Natural killer cell (primary cell): ENCODE results near the gene KANK4. TPM values are rescaled to one million over a fixed set of nuclear protein-coding genes. Genes with fewer than 3 reads are reported as not detected.

Experiments
- ATAC-seq, 3 donors: fragments of 150-1000 bp in 2 of 3; fragments of 200-7000 bp in 1 of 3; cut with Tn5 transposase; 1 replicate in 1 of 3; 2 replicates in 2 of 3; pipeline ENCODE4 v1.10.0; 2021; ENCODE audit warnings: mild to moderate bottlenecking in 2 of 3, moderate library complexity in 2 of 3
- DNase-seq, 2 donors: peaks; one replicate each; pipeline versions ENCODE4 v3.0.0 to v3.0.0-alpha.2; 2013 to 2021; ENCODE audit warnings: mixed read lengths in 1 of 2
- H3K27ac ChIP-seq: one replicate; pipeline ENCODE4 v1.5.1; 2013; ENCODE audit warnings: mild to moderate bottlenecking, low read length
- H3K27me3 ChIP-seq: one replicate; pipeline ENCODE4 v1.6.1; 2013; ENCODE audit warnings: low read length; ENCODE audit not compliant: control insufficient read depth, insufficient read depth
- H3K36me3 ChIP-seq: one replicate; pipeline ENCODE4 v1.6.1; 2013; ENCODE audit warnings: low read length; ENCODE audit not compliant: control insufficient read depth, insufficient read depth
- H3K4me1 ChIP-seq: one replicate; pipeline ENCODE4 v1.6.1; 2013; ENCODE audit warnings: low read length; ENCODE audit not compliant: control insufficient read depth, insufficient read depth
- H3K4me3 ChIP-seq: one replicate; pipeline ENCODE4 v1.5.1; 2013; ENCODE audit warnings: low read length
- H3K9me3 ChIP-seq: one replicate; pipeline ENCODE4 v1.6.1; 2013; ENCODE audit warnings: low read length; ENCODE audit not compliant: control insufficient read depth, insufficient read depth
- H3K27ac Mint-ChIP-seq, 2 donors: one replicate each; pipeline ENCODE4 v1.8.0; 2022; ENCODE audit warnings: mild to moderate bottlenecking in 2 of 2, mixed read lengths in 2 of 2, moderate library complexity in 1 of 2
- H3K27me3 Mint-ChIP-seq, 2 donors: one replicate each; pipeline ENCODE4 v1.8.0; 2022; ENCODE audit warnings: low read depth in 2 of 2, mixed read lengths in 2 of 2
- H3K36me3 Mint-ChIP-seq: one replicate; pipeline ENCODE4 v1.8.0; 2022; ENCODE audit warnings: mixed read lengths
- H3K4me1 Mint-ChIP-seq, 2 donors: one replicate each; pipeline ENCODE4 v1.8.0; 2022; ENCODE audit warnings: mixed read lengths in 2 of 2
- H3K4me3 Mint-ChIP-seq: one replicate; pipeline ENCODE4 v1.8.0; 2022; ENCODE audit warnings: mild to moderate bottlenecking, moderate library complexity, mixed read lengths
- H3K9me3 Mint-ChIP-seq, 2 donors: one replicate each; pipeline ENCODE4 v1.8.0; 2022; ENCODE audit warnings: mixed read lengths in 2 of 2
- CTCF ChIP-seq: fragments of 200-600 bp; IDR thresholded peaks from one replicate; pipeline ENCODE4 v1.8.0; 2022; ENCODE audit warnings: antibody characterized with exemption
- WGBS: methylation state at CpG from one replicate; pipeline ENCODE4 v1.1.7; 2013; ENCODE audit warnings: missing lambda C conversion rate; ENCODE audit not compliant: insufficient coverage; 5-methylcytosine and 5-hydroxymethylcytosine counted together
- intact Hi-C: fragments of 100-400 bp; cut with micrococcal nuclease; formaldehyde crosslinking; loops from one replicate; pipeline ENCODE4 v1.14.2; 2022
- total RNA-seq, 4 donors: library from RNA; stranded (reverse); fragments of 120-200 nt in 1 of 4; gene quantifications; one replicate each; pipeline versions ENCODE4 v1.2.3 to v1.2.4, GENCODE V29; 2013 to 2022

The KANK4 gene
- total RNA-seq, 3 donors from 2014 or later (not counting 1 experiment from before 2014, with no cell fraction given) = not detected

DNA sequence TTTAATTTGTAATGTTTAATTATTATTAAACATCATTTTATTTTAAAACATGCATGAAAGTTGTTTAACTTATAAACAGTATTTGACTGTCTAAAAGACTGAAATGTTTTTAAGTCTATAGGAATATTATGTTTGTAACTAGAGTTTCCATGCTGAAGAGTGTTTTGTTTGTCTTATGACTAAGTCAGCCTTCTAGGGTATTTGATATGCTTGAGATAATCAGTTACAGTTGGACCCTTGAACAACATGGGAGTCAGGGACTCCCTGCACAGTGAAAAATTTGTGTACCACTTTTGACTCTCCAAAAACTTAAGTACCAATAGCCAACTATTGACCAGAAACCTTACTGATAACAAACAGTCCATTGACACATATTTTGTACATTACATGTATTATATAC is 45.5 kb upstream of the KANK4 start:
- Mint-ChIP-seq H3K4me1 (no peaks in the 10 kb centered on the region), H3K27ac (no peak overlapping the region)
- no peak overlapping the region for H3K4me3 ChIP-seq

GRCh38 chr1:62362926-62363325 is 43.7 kb upstream of the KANK4 start:
- H3K27me3 Mint-ChIP-seq = no peaks in the 10 kb centered on the region
- 89% methylated on average over 3 of the region's 3 CpGs for WGBS
- DNase-seq (no peak), ATAC-seq (no peak)
- no peaks in the 10 kb centered on the region for H3K4me1 ChIP-seq
- H3K27ac Mint-ChIP-seq = no peak overlapping the region
- TF ChIP-seq CTCF = no peak
- H3K4me1 Mint-ChIP-seq = no peaks in the 10 kb centered on the region
- H3K9me3 ChIP-seq = no peaks in the 10 kb centered on the region
- H3K27me3 ChIP-seq = no peaks in the 10 kb centered on the region
- intact Hi-C loops = no loop called here
- no peak overlapping the region for H3K27ac ChIP-seq
- H3K36me3 ChIP-seq = no peaks in the 10 kb centered on the region
- no peaks in the 10 kb centered on the region for H3K36me3 Mint-ChIP-seq
- H3K4me3 Mint-ChIP-seq = no peak overlapping the region
- no peak overlapping the region for H3K4me3 ChIP-seq
- H3K9me3 Mint-ChIP-seq = no peaks in the 10 kb centered on the region

More for the DNA sequence above, 45.5 kb upstream of the KANK4 start:
- no peaks in the 10 kb centered on the region for H3K36me3 ChIP-seq
- Mint-ChIP-seq H3K4me3 (no peak overlapping the region), H3K36me3 (no peaks in the 10 kb centered on the region), H3K9me3 (no peaks in the 10 kb centered on the region), H3K27me3 (peaks cover 0 to 7% of the 10 kb centered on the region in 2 donors)
- no peaks in the 10 kb centered on the region for H3K4me1 ChIP-seq
- no peaks in the 10 kb centered on the region for H3K9me3 ChIP-seq
- DNase-seq (no peak), ATAC-seq (no peak)
- no peaks in the 10 kb centered on the region for H3K27me3 ChIP-seq
- no peak overlapping the region for H3K27ac ChIP-seq
- intact Hi-C loops = no loop called here
- no peak for TF ChIP-seq CTCF

DNA sequence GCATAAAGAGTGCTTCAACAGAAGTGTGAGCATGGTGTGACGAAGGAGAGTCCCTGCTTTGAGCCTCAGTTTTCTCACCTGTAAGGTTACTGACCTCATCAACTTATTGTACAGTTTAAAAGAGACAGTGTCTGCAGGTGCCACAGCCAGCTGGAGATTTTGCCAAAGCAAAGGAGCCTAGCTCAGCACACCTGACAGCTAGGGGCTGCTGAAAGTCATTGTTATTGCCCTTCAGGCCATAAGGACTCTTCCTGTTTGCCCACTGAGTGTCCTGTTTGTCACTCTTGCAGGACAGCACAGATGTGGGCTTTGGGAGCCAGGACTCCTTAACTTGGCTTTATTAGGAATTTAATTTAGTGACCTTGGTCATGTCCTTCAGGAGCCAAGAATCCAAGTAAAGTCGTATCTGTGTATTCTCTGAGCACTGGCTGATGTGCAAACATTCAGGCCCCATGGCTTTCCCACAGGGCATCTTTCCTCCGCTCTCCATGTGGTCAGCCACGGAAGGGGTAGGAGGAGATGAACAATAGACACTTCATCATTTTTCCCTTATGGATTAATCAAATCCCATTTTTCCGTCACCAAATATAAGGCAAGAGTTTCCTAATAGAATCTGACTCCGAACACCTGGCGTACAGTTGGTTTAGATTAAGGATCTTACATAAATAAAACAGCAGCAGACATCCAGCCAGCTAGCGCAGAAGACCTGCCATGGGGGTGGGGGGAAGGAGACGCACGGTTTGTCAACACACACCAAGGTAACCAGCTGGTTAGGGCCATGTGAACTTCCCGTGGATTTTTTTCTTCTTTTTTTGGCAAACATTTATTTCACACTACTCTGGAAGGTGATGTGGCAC is 43.1 kb upstream of the KANK4 start:
- no peaks in the 10 kb centered on the region for H3K27me3 ChIP-seq
- ATAC-seq (no peak), DNase-seq (no peak)
- Mint-ChIP-seq H3K27ac (no peak overlapping the region), H3K9me3 (no peaks in the 10 kb centered on the region), H3K36me3 (no peaks in the 10 kb centered on the region), H3K4me1 (no peaks in the 10 kb centered on the region), H3K27me3 (no peaks in the 10 kb centered on the region), H3K4me3 (no peak overlapping the region)
- H3K9me3 ChIP-seq = no peaks in the 10 kb centered on the region
- no peaks in the 10 kb centered on the region for H3K4me1 ChIP-seq
- no peak for TF ChIP-seq CTCF
- H3K27ac ChIP-seq = no peak overlapping the region
- no peak overlapping the region for H3K4me3 ChIP-seq
- intact Hi-C loops = no loop called here
- H3K36me3 ChIP-seq = no peaks in the 10 kb centered on the region
- 89% methylated on average over 10 of the region's 11 CpGs for WGBS

- H3K36me3 ChIP-seq = no peaks in the 10 kb centered on the region
- no peaks in the 10 kb centered on the region for H3K4me1 ChIP-seq
- H3K9me3 ChIP-seq = no peaks in the 10 kb centered on the region
- H3K4me1 Mint-ChIP-seq = no peaks in the 10 kb centered on the region
- H3K27ac ChIP-seq = no peak overlapping the region
- TF ChIP-seq CTCF = no peak
- H3K27me3 Mint-ChIP-seq = no peaks in the 10 kb centered on the region
- no peaks in the 10 kb centered on the region for H3K27me3 ChIP-seq
- no peaks in the 10 kb centered on the region for H3K9me3 Mint-ChIP-seq
- DNase-seq (no peak), ATAC-seq (no peak)
- intact Hi-C loops = no loop called here
- 92% methylated on average over 4 of the region's 4 CpGs for WGBS
- no peak overlapping the region for H3K4me3 ChIP-seq
- no peak overlapping the region for H3K27ac Mint-ChIP-seq
- H3K4me3 Mint-ChIP-seq = no peak overlapping the region
- no peaks in the 10 kb centered on the region for H3K36me3 Mint-ChIP-seq
These were observed 42.2 kb upstream of the KANK4 start for GRCh38 chr1:62361431-62361830.
